ENCODE data around the gene GSE1.

DNA sequence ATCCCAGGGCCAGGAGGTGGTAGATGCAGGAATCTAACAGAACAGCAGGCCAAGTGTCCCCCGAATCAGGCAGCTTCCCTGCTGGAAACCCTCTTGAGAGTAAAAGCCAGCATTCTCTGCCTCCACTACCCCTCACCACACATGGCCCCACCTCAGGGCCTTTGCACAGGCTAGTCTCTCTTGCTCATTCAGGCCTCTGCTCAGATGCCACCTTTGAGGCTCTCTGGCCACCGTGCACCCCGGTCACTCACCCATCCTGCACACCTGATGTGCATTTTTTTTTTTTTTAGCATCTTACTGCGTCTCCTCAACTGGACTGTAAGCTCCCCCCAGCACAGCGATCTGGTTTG lies 34.5 kb upstream of the GSE1 start:
- TF ChIP-seq, protein P1, sequence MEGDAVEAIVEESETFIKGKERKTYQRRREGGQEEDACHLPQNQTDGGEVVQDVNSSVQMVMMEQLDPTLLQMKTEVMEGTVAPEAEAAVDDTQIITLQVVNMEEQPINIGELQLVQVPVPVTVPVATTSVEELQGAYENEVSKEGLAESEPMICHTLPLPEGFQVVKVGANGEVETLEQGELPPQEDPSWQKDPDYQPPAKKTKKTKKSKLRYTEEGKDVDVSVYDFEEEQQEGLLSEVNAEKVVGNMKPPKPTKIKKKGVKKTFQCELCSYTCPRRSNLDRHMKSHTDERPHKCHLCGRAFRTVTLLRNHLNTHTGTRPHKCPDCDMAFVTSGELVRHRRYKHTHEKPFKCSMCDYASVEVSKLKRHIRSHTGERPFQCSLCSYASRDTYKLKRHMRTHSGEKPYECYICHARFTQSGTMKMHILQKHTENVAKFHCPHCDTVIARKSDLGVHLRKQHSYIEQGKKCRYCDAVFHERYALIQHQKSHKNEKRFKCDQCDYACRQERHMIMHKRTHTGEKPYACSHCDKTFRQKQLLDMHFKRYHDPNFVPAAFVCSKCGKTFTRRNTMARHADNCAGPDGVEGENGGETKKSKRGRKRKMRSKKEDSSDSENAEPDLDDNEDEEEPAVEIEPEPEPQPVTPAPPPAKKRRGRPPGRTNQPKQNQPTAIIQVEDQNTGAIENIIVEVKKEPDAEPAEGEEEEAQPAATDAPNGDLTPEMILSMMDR (IDR thresholded peaks at IDR 0.05): no peak
- TF ChIP-seq EP300 (IDR thresholded peaks at IDR 0.05): no peak
